K562 (cell line): ENCODE results near the gene TMEM214. TPM values are rescaled to one million over a fixed set of nuclear protein-coding genes. Genes with fewer than 3 reads are reported as not detected.

Experiments
- ATF1 ChIP-seq, 2 experiments: fragments of 450-650 bp in 1 of 2; IDR thresholded peaks; 2 replicates each; pipeline ENCODE4 v1.6.1; 2016; ENCODE audit warnings: missing compliant biosample characterization in 1 of 2, missing genetic modification characterization in 1 of 2
- CREB3L1 ChIP-seq: fragments of 450-650 bp; IDR thresholded peaks from 2 replicates; pipeline ENCODE4 v1.6.1; 2014; ENCODE audit warnings: low read depth, mild to moderate bottlenecking, moderate library complexity, borderline replicate concordance
- E2F6 ChIP-seq, 2 experiments: IDR thresholded peaks; 2 replicates each; pipeline ENCODE4 v1.6.1; 2011; ENCODE audit warnings: borderline replicate concordance in 1 of 2, control low read depth in 1 of 2, low read depth in 1 of 2, low read length in 1 of 2, mild to moderate bottlenecking in 1 of 2, mixed read lengths in 1 of 2, moderate library complexity in 1 of 2; ENCODE audit not compliant: insufficient read depth in 1 of 2, insufficient read length in 1 of 2, poor library complexity in 1 of 2, severe bottlenecking in 1 of 2; ENCODE audit errors: extremely low read depth in 1 of 2
- GABPA ChIP-seq: fragments of 200-800 bp; sonication (Bioruptor generic); conservative IDR thresholded peaks from 2 replicates; pipeline ENCODE4 v1.6.1; 2016; ENCODE audit warnings: low read depth, missing genetic modification characterization, missing compliant biosample characterization
- GMEB1 ChIP-seq: fragments of 250-450 bp; sonication (Bioruptor Pico); IDR thresholded peaks from 2 replicates; pipeline ENCODE4 v1.4.0; 2020; ENCODE audit warnings: mild to moderate bottlenecking
- JUND ChIP-seq, 2 experiments: IDR thresholded peaks; 2 replicates in 1 of 2; 3 replicates in 1 of 2; pipeline ENCODE4 v1.6.1; 2011; ENCODE audit warnings: borderline replicate concordance in 2 of 2, low read depth in 2 of 2, low read length in 2 of 2, improper control_type of control experiment in 1 of 2, missing biosample characterization in 1 of 2, missing genetic modification characterization in 1 of 2, missing genetic modification reagents in 1 of 2
- KLF16 ChIP-seq: IDR thresholded peaks from 2 replicates; pipeline ENCODE4 v1.6.1; 2016; ENCODE audit warnings: antibody characterized with exemption
- NONO ChIP-seq, 2 experiments: fragments of 200-400 bp in 1 of 2; fragments of 450-650 bp in 1 of 2; formaldehyde crosslinking in 1 of 2; IDR thresholded peaks; 2 replicates each; pipeline ENCODE4 v1.6.1; 2017; ENCODE audit warnings: low read depth in 2 of 2, mild to moderate bottlenecking in 2 of 2, moderate library complexity in 2 of 2, low read length in 1 of 2
- NR2C1 ChIP-seq, 2 experiments: fragments of 450-650 bp; IDR thresholded peaks; 2 replicates each; pipeline ENCODE4 v1.6.1; 2017; ENCODE audit warnings: mild to moderate bottlenecking in 2 of 2, antibody characterized with exemption in 1 of 2, inconsistent platforms in 1 of 2, missing compliant biosample characterization in 1 of 2, missing genetic modification characterization in 1 of 2
- POLR3A ChIP-seq: IDR thresholded peaks from 2 replicates; pipeline ENCODE4 v1.6.1; 2011; ENCODE audit warnings: borderline replicate concordance, mild to moderate bottlenecking, moderate library complexity; ENCODE audit not compliant: insufficient read length, insufficient read depth; ENCODE audit errors: extremely low read depth
- SP1 ChIP-seq: sonication (generic); formaldehyde crosslinking; IDR thresholded peaks from 2 replicates; pipeline ENCODE4 v1.8.1; 2022; ENCODE audit warnings: mild to moderate bottlenecking, missing genetic modification reagents
- SREBF1 ChIP-seq: fragments of 150-350 bp; IDR thresholded peaks from 2 replicates; pipeline ENCODE4 v1.6.1; 2014; ENCODE audit warnings: antibody characterized with exemption, low read depth, low read length, borderline replicate concordance
- STAG1 ChIP-seq: sonication (generic); formaldehyde crosslinking; IDR thresholded peaks from 2 replicates; pipeline ENCODE4 v1.5.0; 2020; ENCODE audit warnings: missing genetic modification reagents, borderline replicate concordance
- TFAP4 ChIP-seq: sonication (generic); formaldehyde crosslinking; IDR thresholded peaks from 2 replicates; pipeline ENCODE4 v1.8.0; 2022; ENCODE audit warnings: missing genetic modification reagents, mild to moderate bottlenecking, moderate library complexity, borderline replicate concordance
- TRIM24 ChIP-seq, 2 experiments: fragments of 450-650 bp; IDR thresholded peaks; 2 replicates each; pipeline ENCODE4 v1.6.1; 2016
- YY1 ChIP-seq, 3 experiments: IDR thresholded peaks; 2 replicates each; pipeline ENCODE4 v1.6.1; 2011; ENCODE audit warnings: low read length in 2 of 3, mild to moderate bottlenecking in 2 of 3, moderate library complexity in 2 of 3, borderline replicate concordance in 1 of 3, control low read depth in 1 of 3, low read depth in 1 of 3; ENCODE audit not compliant: insufficient read depth in 3 of 3, insufficient replicate concordance in 2 of 3, control insufficient read depth in 1 of 3, insufficient read length in 1 of 3; ENCODE audit errors: extremely low read depth in 1 of 3
- ZNF143 ChIP-seq: sonication (generic); formaldehyde crosslinking; IDR thresholded peaks from 2 replicates; pipeline ENCODE4 v1.9.0; 2022; ENCODE audit warnings: mild to moderate bottlenecking, missing genetic modification reagents
- ZNF551 ChIP-seq: fragments of 250-450 bp; sonication (Bioruptor Pico); IDR thresholded peaks from 2 replicates; pipeline ENCODE4 v1.5.0; 2021; ENCODE audit warnings: mild to moderate bottlenecking, moderate library complexity
- polyA plus RNA-seq, 8 experiments: library from polyadenylated mRNA; depleted of rRNA in 4 of 8; stranded (reverse) in 5 of 8; unstranded in 3 of 8; fragments of >200 nt; fragmentation: Nextera tagmentation in 2 of 8; fragmentation: Illumina TruSeq in 1 of 8; extraction: Ambion mirVana in 2 of 8; extraction: Trizol in 1 of 8; gene quantifications; 2 replicates each; pipeline versions ENCODE4 v1.2.1 to v1.2.3, GENCODE V29; 2011 to 2014; ENCODE audit warnings: inconsistent platforms in 1 of 8, missing spikeins in 1 of 8
- total RNA-seq, 7 experiments: library from RNA; depleted of rRNA in 6 of 7; stranded (reverse); fragments of >200 nt in 6 of 7; fragmentation: Illumina TruSeq in 2 of 7; extraction: Trizol in 2 of 7; gene quantifications; 2 replicates each; pipeline versions ENCODE4 v1.2.1 to v1.2.3, GENCODE V29; 2011 to 2021; ENCODE audit warnings: low replicate concordance in 1 of 7

The TMEM214 gene
- total and polyA plus RNA-seq, 9 of the 15 experiments (the other 6 are each of a cell fraction or from before 2014, with no cell fraction given) = 11.4 to 81.4 (median 44.1) TPM

GRCh38 chr2:27086090-27086723, 53.4 kb downstream of the TMEM214 start (continued):
- TF ChIP-seq ZNF143 (CRISPR knock-in tag) = 0 out of 2 replicates have a peak, but pooled peaks have one; percentile 43
- peak; percentile 52 for TF ChIP-seq GABPA (tag)
- peak in 1 of 2 experiments; percentile 89; a peak in 3 of 4 replicates for TF ChIP-seq NONO (IDR thresholded peaks at IDR 0.05; ENCODE audit: low read depth in 2 of 2, low read length in 1 of 2)
- TF ChIP-seq ATF1 (CRISPR knock-in tag; IDR thresholded peaks at IDR 0.05) = peak; percentile 58; the same call in 1 of the 2 replicates
- TF ChIP-seq ATF1 (tag; IDR thresholded peaks at IDR 0.05) = peak; percentile 73
- TF ChIP-seq GMEB1 (CRISPR knock-in tag) = peak; percentile 81
- TF ChIP-seq E2F6 (IDR thresholded peaks at IDR 0.05; ENCODE audit: borderline replicate concordance in 1 of 2, extremely low read depth in 1 of 2, insufficient read depth in 1 of 2, insufficient read length in 1 of 2, low read depth in 1 of 2, low read length in 1 of 2, poor library complexity in 1 of 2, severe bottlenecking in 1 of 2) = peak; percentile 90 to 94
- TF ChIP-seq STAG1 = peak; percentile 53; the same call in 1 of the 2 replicates
- TF ChIP-seq POLR3A = no peak
- TF ChIP-seq TRIM24 (IDR thresholded peaks at IDR 0.05) = peak in 1 of 2 experiments; percentile 18; a peak in 1 of 4 replicates
- TF ChIP-seq JUND (IDR thresholded peaks at IDR 0.05; ENCODE audit: borderline replicate concordance, low read depth, low read length) = peak; percentile 62
- no peak; the same call in 2 of the 3 replicates for TF ChIP-seq JUND (tag; IDR thresholded peaks at IDR 0.05; ENCODE audit: borderline replicate concordance, low read depth, low read length)
- no peak; the same call in 1 of the 2 replicates for TF ChIP-seq CREB3L1
- TF ChIP-seq TFAP4 (CRISPR knock-in tag) = no peak
- TF ChIP-seq SP1 (CRISPR knock-in tag) = peak; percentile 70; the same call in 1 of the 2 replicates
- TF ChIP-seq KLF16 = peak; percentile 43; the same call in 1 of the 2 replicates
- TF ChIP-seq YY1 (IDR thresholded peaks at IDR 0.05; ENCODE audit: borderline replicate concordance in 1 of 3, control insufficient read depth in 1 of 3, extremely low read depth in 1 of 3, insufficient read depth in 3 of 3, insufficient read length in 1 of 3, insufficient replicate concordance in 2 of 3, low read depth in 1 of 3, low read length in 2 of 3) = peak in 2 of 3 experiments; percentile 59 to 77
- no peak for TF ChIP-seq ZNF551 (CRISPR knock-in tag)
- no peak for TF ChIP-seq NR2C1 (IDR thresholded peaks at IDR 0.05)
- TF ChIP-seq NR2C1 (tag; IDR thresholded peaks at IDR 0.05) = peak; percentile 18; the same call in 1 of the 2 replicates
- 0 out of 2 replicates have a peak, but pooled peaks have one; percentile 39 for TF ChIP-seq SREBF1
